GM19467 (cell line): Measurements from ENCODE around the gene MVB12A.

Source experiments
- ATAC-seq: cut with Tn5 transposase; IDR thresholded peaks from one replicate; pipeline ENCODE4 v1.9.1; 2021; ENCODE audit warnings: mild to moderate bottlenecking, moderate library complexity; ENCODE audit not compliant: unreplicated experiment

MVB12A gene

DNA sequence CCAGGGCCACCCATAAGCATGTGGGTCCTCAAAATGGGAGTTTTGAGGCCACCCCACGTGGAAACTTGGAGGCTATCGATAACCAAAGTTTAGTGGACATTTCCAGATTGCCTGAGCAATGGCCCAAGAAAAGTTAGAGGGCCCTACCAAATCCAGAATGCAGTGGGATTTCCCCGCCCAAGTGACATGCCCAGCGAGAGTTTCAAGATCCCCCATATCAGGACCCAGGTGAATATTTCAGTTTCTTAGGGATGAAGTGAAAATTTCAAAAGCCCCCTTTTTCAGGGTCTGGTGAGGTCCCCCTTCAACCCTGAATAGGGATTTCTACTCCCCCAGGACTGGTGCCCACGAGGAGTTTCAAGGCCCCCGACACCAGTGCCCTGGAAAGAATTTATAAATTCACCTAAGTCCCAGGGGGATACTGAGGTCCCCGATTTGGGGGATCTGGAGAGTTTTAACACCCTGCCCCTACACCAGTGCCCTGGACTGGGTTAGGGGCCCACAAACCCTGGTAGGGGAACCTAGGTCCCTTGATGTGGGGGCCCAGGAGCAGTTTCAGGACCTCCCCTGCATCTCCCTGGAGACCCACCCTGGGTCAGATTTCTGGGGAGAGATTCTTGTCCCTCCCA lies 15.1 kb upstream of the MVB12A start:
- ATAC-seq, result peak; percentile 10

- ATAC-seq, result peak; percentile 82
Measured at GRCh38 chr19:17405250-17406045, 14.4 kb upstream of the MVB12A start, which contains the start of gene BST2. TSS of gene BST2 (minus strand) at chr19:17405630. CDS start at chr19:17405575, 55 bp downstream.

DNA sequence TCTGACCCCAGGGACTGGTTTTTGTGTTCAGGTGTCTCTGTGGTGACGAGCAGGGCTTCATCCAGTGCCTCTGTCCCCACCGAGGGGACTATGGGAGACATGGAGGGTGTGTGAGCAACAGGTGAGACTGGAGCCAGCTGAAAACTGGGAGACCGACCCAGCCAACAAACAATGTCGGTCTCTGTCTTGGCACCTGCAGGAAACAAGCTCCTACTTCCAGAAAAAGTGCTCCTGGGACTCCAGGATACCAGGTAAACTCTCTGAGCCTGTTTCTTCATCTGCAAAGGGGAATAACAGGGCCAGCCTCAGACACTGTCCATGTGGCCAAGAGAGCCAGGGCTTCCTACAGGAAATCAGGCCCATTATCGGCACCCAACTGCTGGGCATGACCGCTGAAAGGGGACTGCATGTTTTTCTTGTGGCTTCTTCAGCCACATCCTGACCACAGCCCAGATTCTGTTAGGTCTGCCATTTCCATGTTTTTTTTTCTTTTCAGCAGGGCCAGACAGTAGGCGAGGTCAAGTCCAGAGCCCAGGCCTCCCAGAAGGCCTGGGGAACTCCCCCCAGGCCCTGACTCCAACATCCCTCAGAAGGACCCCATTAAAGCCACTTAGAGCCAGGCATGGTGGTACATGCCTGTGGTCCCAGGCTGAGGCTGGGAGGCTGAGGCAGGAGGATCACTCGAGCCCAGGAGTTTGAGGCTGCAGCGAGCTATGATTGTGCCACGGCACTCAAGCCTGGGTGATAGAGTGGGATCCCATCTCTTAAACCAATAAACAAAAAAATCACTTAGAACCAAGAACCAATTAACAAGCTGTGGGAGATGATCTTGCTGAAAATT lies 13.6 kb upstream of the MVB12A start:
- peak; percentile 19 for ATAC-seq

DNA sequence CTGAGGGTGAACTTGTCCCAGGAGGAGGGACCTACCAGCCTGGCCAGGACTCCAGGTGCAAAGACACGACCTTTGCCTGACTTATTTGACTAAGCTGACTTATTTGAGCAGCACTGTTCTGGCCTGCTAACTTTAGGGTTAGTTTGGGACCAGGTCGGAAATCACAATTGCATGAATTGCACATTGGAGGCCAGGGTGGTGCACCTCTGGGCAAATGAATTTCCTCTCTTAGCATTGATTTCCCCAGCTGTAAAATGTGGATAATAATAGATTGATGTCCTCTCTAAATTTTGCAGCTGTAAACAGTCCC lies 13.0 kb upstream of the MVB12A start:
- ATAC-seq, result no peak

DNA sequence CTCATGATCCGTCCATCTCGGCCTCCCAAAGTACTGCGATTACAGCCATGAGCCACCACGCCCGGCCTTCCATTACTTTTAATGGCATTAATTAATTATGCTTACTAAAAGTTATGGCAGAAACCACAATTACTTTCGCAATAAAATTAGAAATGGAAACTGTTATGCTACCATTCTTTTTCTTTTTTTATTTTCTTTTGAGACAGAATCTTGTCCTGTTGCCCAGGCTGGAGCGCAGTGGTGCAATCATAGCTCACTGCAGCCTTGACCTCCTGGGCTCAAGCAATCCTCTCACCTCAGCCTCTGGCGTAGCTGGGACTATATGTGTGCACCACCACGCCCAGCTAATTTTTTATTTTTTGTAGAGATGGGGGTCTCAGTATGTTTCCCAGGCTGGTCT lies 9.9 kb upstream of the MVB12A start:
- ATAC-seq, result no peak

DNA sequence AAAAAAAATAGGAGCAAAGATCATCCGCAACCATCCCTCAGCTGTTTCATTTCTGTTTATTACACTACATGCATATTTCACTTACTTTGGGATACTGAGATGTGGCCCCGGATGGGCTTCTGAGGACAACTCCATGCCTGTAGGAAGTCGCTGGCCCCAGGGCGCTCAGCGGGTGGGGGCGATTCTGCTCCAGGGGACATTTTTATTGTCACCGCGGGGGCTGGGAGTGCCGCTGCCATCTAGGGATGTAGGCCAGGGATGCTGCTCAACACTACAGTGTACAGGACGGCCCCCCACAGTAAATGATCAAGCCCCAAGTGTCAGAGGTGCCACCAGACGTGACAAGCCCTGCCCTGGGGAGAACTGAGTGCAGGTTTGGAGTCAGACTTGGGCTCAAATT lies 8.0 kb upstream of the MVB12A start:
- ATAC-seq, result no peak

DNA sequence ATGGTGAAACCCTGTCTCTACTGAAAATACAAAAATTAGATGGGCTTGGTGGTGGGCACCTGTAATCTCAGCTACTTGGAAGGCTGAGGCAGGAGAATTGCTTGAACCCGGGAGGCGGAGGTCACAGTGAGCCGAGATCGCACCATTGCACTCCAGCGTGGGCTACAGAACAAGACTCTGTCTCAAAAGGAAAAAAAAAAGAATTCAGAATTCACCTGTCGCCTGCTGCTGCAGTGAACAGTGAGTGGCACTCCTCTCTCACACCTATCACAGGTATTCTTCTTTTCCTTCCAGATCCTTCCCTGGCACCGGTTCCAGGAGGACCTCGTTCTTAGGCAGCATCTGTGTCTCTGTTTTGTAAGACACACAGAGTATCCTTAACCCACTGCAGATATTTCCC lies 5.8 kb upstream of the MVB12A start:
- ATAC-seq, result no peak

- no peak for ATAC-seq
Measured at GRCh38 chr19:17415121-17415520, 4.7 kb upstream of the MVB12A start.

- no peak for ATAC-seq
Measured at GRCh38 chr19:17418710-17419109, 1.1 kb upstream of the MVB12A start.

GRCh38 chr19:17419154-17419620 lies 660 bp upstream of the MVB12A start:
- no peak for ATAC-seq

- no peak for ATAC-seq
Measured at GRCh38 chr19:17420475-17420924, 653 bp downstream of the MVB12A start.

DNA sequence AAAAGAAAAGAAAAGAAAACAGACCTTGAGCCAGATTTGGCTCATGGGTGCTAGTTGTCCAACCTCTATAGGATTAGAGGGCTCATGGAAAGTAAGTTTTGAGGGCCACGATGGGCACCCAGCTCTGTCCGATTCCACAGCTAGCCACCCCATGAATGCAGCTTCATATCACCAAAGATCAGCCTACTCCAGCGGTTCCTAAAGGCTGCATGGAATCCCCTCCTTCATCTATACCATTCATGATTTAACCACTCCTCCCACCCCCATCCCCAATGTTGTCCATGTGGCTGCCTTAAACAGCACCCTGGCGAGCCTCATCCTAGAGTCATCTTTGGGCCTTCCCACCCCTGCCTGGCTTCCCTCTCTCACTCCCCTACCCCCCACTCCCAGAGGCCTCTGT lies 2.1 kb downstream of the MVB12A start:
- ATAC-seq, result no peak

DNA sequence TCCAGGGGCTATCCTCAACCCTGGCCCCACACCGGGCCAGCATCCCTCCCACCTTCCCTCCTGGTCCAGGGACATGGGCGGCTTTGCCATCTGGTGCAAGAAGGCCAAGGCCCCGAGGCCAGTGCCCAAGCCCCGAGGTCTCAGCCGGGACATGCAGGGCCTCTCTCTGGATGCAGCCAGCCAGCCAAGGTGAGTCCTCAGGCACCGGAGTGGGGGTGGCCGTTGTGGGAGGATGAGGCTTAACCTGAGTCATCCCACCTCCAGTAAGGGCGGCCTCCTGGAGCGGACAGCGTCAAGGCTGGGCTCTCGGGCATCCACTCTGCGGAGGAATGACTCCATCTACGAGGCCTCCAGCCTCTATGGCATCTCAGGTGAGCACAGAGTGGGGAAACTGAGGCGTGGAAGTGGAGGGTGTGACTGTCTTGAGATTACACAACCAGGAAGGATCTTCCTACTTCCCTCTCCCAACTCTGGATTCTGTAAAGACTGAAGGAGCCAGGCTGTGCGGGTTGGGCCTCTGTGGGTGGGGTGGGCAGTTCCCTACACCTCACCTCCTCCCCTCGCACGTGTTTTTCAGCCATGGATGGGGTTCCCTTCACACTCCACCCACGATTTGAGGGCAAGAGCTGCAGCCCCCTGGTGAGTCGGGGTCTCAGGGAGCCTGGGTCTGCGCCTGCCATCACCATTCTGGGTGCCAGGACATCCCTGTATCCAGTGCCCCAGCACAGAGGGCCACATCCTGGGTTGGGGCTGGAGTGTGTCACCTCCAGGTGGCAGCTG lies 3.8 kb downstream of the MVB12A start:
- no peak for ATAC-seq

DNA sequence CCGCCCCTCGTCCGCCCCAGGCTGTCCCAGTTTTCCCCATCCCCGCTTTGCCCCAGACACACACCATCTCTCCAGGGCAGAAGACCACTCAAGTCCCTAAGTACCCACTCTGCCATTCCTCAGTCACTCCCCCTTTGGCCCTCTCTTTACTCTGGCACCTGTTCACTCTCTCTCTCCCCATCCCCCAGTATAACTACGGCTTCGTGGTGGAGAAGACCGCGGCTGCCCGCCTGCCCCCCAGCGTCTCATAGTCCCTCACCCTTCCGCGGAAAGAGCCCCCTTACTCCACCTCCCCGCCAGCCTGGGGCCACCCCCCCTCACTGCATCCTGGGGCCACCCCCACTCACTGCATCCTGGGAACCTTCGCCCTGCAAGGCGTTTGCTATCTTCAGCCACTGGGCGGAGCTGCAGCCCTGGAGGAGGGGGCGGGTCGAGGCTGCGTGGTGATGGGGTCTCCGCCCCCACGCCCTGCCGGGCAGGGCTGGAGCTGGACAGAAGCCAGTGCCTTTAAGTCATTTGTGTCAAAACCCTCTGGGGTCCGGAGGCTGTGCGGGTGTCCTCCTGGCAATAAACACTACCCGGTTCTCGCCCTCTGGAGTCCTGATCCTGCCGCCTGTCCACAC lies 5.0 kb downstream of the MVB12A start:
- no peak for ATAC-seq

- ATAC-seq, result no peak
Measured at GRCh38 chr19:17429641-17430113, 9.8 kb downstream of the MVB12A start.

- no peak for ATAC-seq
Measured at GRCh38 chr19:17431417-17431816, 11.6 kb downstream of the MVB12A start.

DNA sequence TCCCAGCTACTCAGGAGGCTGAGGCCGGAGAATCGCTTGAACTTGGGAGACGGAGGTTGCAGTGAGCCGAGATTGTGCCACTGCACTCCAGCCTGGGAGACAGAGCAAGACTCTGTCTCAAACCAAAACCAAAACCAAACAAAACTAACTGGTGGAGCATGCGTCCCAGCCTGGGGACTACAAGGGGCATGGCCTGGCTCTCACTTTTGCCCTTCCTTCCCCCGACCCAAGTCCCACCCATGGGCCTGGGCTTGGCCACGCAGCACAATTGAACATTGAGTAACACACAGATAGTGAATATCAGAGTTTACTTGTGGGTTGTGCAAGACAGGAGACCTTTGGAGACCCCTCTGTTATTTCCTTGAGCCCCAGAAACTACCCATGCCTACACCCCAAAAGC lies 15.4 kb downstream of the MVB12A start:
- ATAC-seq, result no peak

DNA sequence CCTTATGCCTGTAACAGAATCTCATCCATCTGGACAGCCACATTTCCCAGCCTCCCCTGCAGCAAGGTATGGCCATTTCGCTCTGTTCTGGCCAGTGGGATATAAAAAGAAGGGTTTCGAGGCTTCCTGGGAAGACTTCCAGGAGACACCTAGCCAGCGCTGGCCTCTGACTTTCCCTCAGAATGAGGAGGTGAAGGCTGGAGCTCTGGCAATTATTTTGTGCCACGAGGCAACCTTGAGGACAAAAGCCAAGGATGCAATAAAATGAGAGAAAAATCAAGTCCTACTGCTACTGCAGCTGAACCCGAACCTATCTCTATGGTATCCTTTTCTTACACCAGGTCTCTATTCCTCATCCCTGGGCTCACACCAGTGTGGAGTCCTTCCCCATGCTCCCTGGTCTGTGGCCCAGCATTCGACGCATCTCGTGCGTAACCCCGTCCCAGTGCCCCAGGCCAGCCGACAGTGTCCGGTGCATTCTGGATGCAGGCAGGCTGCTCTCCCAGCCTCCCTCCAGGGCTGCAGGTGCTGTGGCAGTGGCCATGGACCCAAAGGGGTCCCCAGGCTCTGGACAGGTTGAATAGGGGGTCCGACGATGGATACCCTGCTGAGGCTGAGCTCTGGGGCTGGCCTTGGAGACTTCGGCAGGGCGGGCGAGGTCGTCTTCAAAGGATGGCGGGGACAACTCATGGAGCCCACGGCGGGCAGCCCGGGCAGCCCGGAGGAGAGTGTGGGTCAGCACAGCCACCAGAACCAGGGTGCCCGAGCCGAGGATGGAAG lies 16.4 kb downstream of the MVB12A start:
- no peak for ATAC-seq

DNA sequence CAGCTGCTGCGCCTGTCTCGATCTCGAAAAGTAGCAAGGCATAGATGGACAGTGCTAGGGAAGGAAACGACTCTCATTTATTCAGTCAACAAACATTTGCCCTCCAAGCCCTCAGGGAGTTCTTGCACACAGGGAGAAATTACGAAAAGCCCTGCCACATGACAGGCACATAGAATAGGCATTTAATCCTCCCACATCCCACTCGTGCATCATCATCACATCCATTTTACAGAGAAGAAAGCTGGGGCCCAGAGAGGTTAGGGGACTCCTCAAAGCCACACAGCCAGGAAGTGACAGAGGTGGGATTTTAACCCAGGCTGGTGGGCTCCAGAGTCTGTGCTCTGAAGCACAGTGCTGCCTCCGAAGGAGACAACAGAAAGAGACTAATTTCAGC lies 17.0 kb downstream of the MVB12A start:
- no peak for ATAC-seq
